IMR-90 (cell line): ENCODE measurements around the gene DPH3. TPM values are rescaled to one million over a fixed set of nuclear protein-coding genes. Genes with fewer than 3 reads are reported as not detected.

ENCODE experiments used
- ATAC-seq: fragments of 200-7000 bp; cut with Tn5 transposase; 2 replicates; pipeline ENCODE4 v1.9.1; 2020; ENCODE audit warnings: low read depth, mild to moderate bottlenecking, moderate library complexity
- BruUV-seq: library from RNA; stranded (reverse); fragments of 400-500 nt; replicated peaks from 2 replicates; lab custom pipeline; 2021; lab: Mats Ljungman, UMichigan
- CTCF ChIA-PET: fragments of 300-600 bp; formaldehyde crosslinking; extraction: SDS; loops from one replicate; lab custom pipeline; 2021; ENCODE audit warnings: antibody characterized with exemption; lab: Yijun Ruan, JAX
- POLR2A ChIA-PET: fragments of 300-600 bp; sonication (Branson Sonifier 250); formaldehyde crosslinking; loops from one replicate; lab custom pipeline; 2022; ENCODE audit warnings: antibody characterized with exemption; ENCODE audit not compliant: unreplicated experiment; lab: Charles Lee
- DNase-seq: peaks from one replicate; pipeline ENCODE4 v3.0.0; 2013
- H2AFZ ChIP-seq: replicated peaks from 2 replicates; pipeline ENCODE3; 2013; ENCODE audit warnings: low read length, mild to moderate bottlenecking; ENCODE audit not compliant: poor library complexity
- H2AK5ac ChIP-seq: 2 replicates; pipeline ENCODE4 v1.6.1; 2013; ENCODE audit warnings: low read depth, low read length, inconsistent platforms
- H2AK9ac ChIP-seq: replicated peaks from 2 replicates; pipeline ENCODE3; 2013; ENCODE audit warnings: mild to moderate bottlenecking, low read depth, low read length, moderate library complexity; ENCODE audit not compliant: poor library complexity
- H2BK120ac ChIP-seq: 2 replicates; pipeline ENCODE4 v1.6.1; 2013; ENCODE audit warnings: low read depth, low read length, inconsistent platforms
- H2BK15ac ChIP-seq: 3 replicates; pipeline ENCODE4 v1.6.1; 2013; ENCODE audit warnings: low read depth, low read length, inconsistent platforms
- H2BK20ac ChIP-seq: 2 replicates; pipeline ENCODE4 v1.6.1; 2013; ENCODE audit warnings: low read depth, mild to moderate bottlenecking, inconsistent platforms, low read length, moderate library complexity
- H2BK5ac ChIP-seq: 2 replicates; pipeline ENCODE4 v1.6.1; 2013; ENCODE audit warnings: mild to moderate bottlenecking, low read depth, low read length, inconsistent platforms; ENCODE audit not compliant: poor library complexity, severe bottlenecking
- H3K14ac ChIP-seq: replicated peaks from 2 replicates; pipeline ENCODE4 v1.6.1; 2013; ENCODE audit warnings: low read depth, low read length, inconsistent platforms
- H3K18ac ChIP-seq: 2 replicates; pipeline ENCODE4 v1.6.1; 2013; ENCODE audit warnings: low read depth, low read length, control low read depth
- H3K23ac ChIP-seq: 2 replicates; pipeline ENCODE4 v1.6.1; 2013; ENCODE audit warnings: low read depth, low read length, inconsistent platforms
- H3K27ac ChIP-seq: 2 replicates; pipeline ENCODE4 v1.5.1; 2013; ENCODE audit warnings: mild to moderate bottlenecking, control low read depth, low read length; ENCODE audit not compliant: insufficient read depth
- H3K27me3 ChIP-seq: 2 replicates; pipeline ENCODE4 v1.6.1; 2013; ENCODE audit warnings: low read length; ENCODE audit not compliant: control insufficient read depth, insufficient read depth
- H3K36me3 ChIP-seq: 2 replicates; pipeline ENCODE4 v1.6.1; 2013; ENCODE audit warnings: low read length, mixed read lengths; ENCODE audit not compliant: control insufficient read depth, insufficient read depth
- H3K4ac ChIP-seq: 2 replicates; pipeline ENCODE4 v1.6.1; 2013; ENCODE audit warnings: low read depth, low read length, inconsistent platforms
- H3K4me1 ChIP-seq: 2 replicates; pipeline ENCODE4 v1.6.1; 2013; ENCODE audit warnings: low read length, mixed read lengths; ENCODE audit not compliant: control insufficient read depth, insufficient read depth
- H3K4me2 ChIP-seq: 2 replicates; pipeline ENCODE4 v1.6.1; 2013; ENCODE audit warnings: low read depth, mild to moderate bottlenecking, control low read depth, low read length, moderate library complexity
- H3K4me3 ChIP-seq: 2 replicates; pipeline ENCODE4 v1.5.1; 2013; ENCODE audit warnings: low read depth, mild to moderate bottlenecking, control low read depth, low read length, moderate library complexity; ENCODE audit not compliant: insufficient read depth
- H3K56ac ChIP-seq: 2 replicates; pipeline ENCODE4 v1.6.1; 2013; ENCODE audit warnings: low read length, inconsistent platforms; ENCODE audit not compliant: insufficient read depth; ENCODE audit errors: extremely low read depth
- H3K79me1 ChIP-seq, 2 experiments: 2 replicates each; pipeline ENCODE4 v1.6.1; 2013; ENCODE audit warnings: low read length in 2 of 2, inconsistent platforms in 1 of 2, low read depth in 1 of 2
- H3K9ac ChIP-seq: 2 replicates; pipeline ENCODE4 v1.6.1; 2013; ENCODE audit warnings: low read depth, low read length, control low read depth
- H3K9me1 ChIP-seq: 2 replicates; pipeline ENCODE4 v1.6.1; 2013; ENCODE audit warnings: low read length, inconsistent platforms; ENCODE audit not compliant: insufficient read depth
- H3K9me3 ChIP-seq: 2 replicates; pipeline ENCODE4 v1.6.1; 2013; ENCODE audit warnings: low read length; ENCODE audit not compliant: control insufficient read depth, insufficient read depth
- H4K20me1 ChIP-seq: 2 replicates; pipeline ENCODE4 v1.6.1; 2013; ENCODE audit warnings: low read length, inconsistent platforms; ENCODE audit not compliant: insufficient read depth
- H4K5ac ChIP-seq: 2 replicates; pipeline ENCODE4 v1.6.1; 2013; ENCODE audit warnings: mild to moderate bottlenecking, low read depth, low read length, control low read depth
- H4K8ac ChIP-seq, 2 experiments: 2 replicates each; pipeline ENCODE4 v1.6.1; 2013; ENCODE audit warnings: low read depth in 2 of 2, low read length in 2 of 2, control low read depth in 1 of 2, inconsistent platforms in 1 of 2
- H4K91ac ChIP-seq: 2 replicates; pipeline ENCODE4 v1.6.1; 2013; ENCODE audit warnings: low read depth, low read length, inconsistent platforms; ENCODE audit not compliant: insufficient read depth
- BHLHE40 ChIP-seq: fragments of 150-350 bp; IDR thresholded peaks from 2 replicates; pipeline ENCODE4 v1.6.1; 2016; ENCODE audit warnings: mild to moderate bottlenecking, low read depth, low read length
- CEBPB ChIP-seq: IDR thresholded peaks from 2 replicates; pipeline ENCODE4 v1.6.1; 2012; ENCODE audit warnings: low read depth, low read length, improper control_type of control experiment
- CHD1 ChIP-seq: IDR thresholded peaks from 2 replicates; pipeline ENCODE4 v1.6.1; 2012; ENCODE audit warnings: low read depth, low read length, improper control_type of control experiment
- FOS ChIP-seq: fragments of 150-350 bp; IDR thresholded peaks from 2 replicates; pipeline ENCODE4 v1.6.1; 2016; ENCODE audit warnings: low read depth, low read length
- MAFK ChIP-seq: IDR thresholded peaks from 2 replicates; pipeline ENCODE4 v1.6.1; 2012; ENCODE audit warnings: low read depth, low read length, improper control_type of control experiment
- MAZ ChIP-seq: IDR thresholded peaks from 2 replicates; pipeline ENCODE4 v1.6.1; 2012; ENCODE audit warnings: low read depth, mild to moderate bottlenecking, low read length, improper control_type of control experiment, moderate library complexity, borderline replicate concordance
- MXI1 ChIP-seq: IDR thresholded peaks from 2 replicates; pipeline ENCODE4 v1.6.1; 2012; ENCODE audit warnings: low read depth, mild to moderate bottlenecking, low read length, moderate library complexity, borderline replicate concordance
- NFE2L2 ChIP-seq: fragments of 150-350 bp; IDR thresholded peaks from 2 replicates; pipeline ENCODE4 v1.6.1; 2016; ENCODE audit warnings: low read depth, mild to moderate bottlenecking, low read length
- POLR2A ChIP-seq: IDR thresholded peaks from 2 replicates; pipeline ENCODE4 v1.6.1; 2012; ENCODE audit warnings: mild to moderate bottlenecking, low read depth, low read length
- RAD21 ChIP-seq: IDR thresholded peaks from 2 replicates; pipeline ENCODE4 v1.6.1; 2012; ENCODE audit warnings: low read length, improper control_type of control experiment
- RCOR1 ChIP-seq: IDR thresholded peaks from 2 replicates; pipeline ENCODE4 v1.6.1; 2012; ENCODE audit warnings: mild to moderate bottlenecking, low read length, improper control_type of control experiment; ENCODE audit not compliant: insufficient replicate concordance
- SMC3 ChIP-seq: fragments of 150-350 bp; IDR thresholded peaks from 2 replicates; pipeline ENCODE4 v1.6.1; 2016; ENCODE audit warnings: low read depth, mild to moderate bottlenecking, antibody characterized with exemption, low read length, moderate library complexity
- WGBS, 2 experiments: methylation state at CpG; one replicate each; pipeline versions ENCODE4 v1.1.5 to v1.1.7; 2013; ENCODE audit warnings: missing lambda C conversion rate in 2 of 2; ENCODE audit not compliant: insufficient read length in 1 of 2; ENCODE audit errors: extremely low coverage in 2 of 2; 5-methylcytosine and 5-hydroxymethylcytosine counted together
- dilution Hi-C: fragments of 300-500 bp; cut with HindIII; formaldehyde crosslinking; loops from one replicate; pipeline ENCODE4 v1.14.3; 2018; ENCODE audit warnings: low sequenced_read_pairs; ENCODE audit not compliant: unreplicated experiment
- in situ Hi-C: fragments of 300-500 bp; cut with MboI; formaldehyde crosslinking; loops from 3 replicates; pipeline ENCODE4 v1.14.3; 2019; ENCODE audit warnings: low sequenced_read_pairs, inconsistent platforms, mixed read lengths
- intact Hi-C: fragments of 100-400 bp; cut with micrococcal nuclease; formaldehyde crosslinking; loops from 2 replicates; pipeline ENCODE4 v1.10.0; 2022
- polyA plus RNA-seq, 3 experiments: library from polyadenylated mRNA; depleted of rRNA; stranded (reverse); fragments of >200 nt; gene quantifications; 2 replicates each; pipeline ENCODE4 v1.2.3, GENCODE V29; 2012; ENCODE audit warnings: low replicate concordance in 1 of 3
- total RNA-seq: library from RNA; depleted of rRNA; stranded (reverse); fragments of >200 nt; gene quantifications from 2 replicates; pipeline ENCODE4 v1.2.3, GENCODE V29; 2012
- TF ChIP-seq, protein P1 (sequence below): conservative IDR thresholded peaks from 2 replicates; pipeline ENCODE4 v1.5.1; 2012; ENCODE audit warnings: mild to moderate bottlenecking, low read depth, low read length, improper control_type of control experiment
- TF ChIP-seq, protein P2 (sequence below): fragments of 150-350 bp; IDR thresholded peaks from 2 replicates; pipeline ENCODE4 v1.6.1; 2016; ENCODE audit warnings: low read depth, mild to moderate bottlenecking, low read length, moderate library complexity, borderline replicate concordance

The DPH3 gene
- total and polyA plus RNA-seq, 2 of the 4 experiments (the other 2 are of a cell fraction), result 12.9 to 32.1 TPM

DNA sequence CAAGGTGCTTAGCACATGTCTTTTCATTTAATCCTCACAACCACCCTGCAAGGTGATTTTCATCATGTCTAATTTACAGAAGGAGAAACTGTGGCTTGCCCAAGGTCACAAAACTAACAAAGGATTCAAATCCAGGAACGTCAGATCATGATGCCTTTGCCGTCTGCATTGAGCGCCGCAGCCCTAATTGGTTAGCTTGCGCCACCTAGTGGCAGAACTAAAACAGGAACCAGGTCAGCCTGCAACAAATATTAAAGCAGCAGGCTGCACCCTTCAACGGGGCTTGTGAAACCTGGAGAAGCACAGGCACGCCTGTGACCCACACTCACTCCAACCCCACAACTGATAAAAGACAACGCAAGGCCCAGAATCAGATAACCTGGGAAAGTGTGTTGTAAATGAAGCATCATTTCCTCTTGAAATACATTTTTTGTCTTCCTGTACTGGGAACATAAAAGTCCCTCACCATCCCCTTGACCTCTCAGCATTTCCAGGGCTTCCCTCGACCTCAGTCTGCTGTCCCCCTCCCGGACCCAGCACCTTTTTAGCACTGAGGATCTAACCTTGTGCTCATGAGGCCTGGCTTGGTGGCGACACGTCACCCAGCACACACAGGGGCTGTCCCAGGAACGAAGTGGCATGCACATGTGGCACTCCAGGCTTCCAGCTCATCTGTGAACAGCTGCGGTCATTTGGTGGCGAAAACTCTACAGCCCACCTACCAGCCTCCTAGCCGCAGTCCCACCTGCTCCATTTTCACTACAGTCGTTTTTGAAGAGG, 17.3 kb downstream of the DPH3 start:
- H3K18ac ChIP-seq, result peak overlapping the region; percentile 35; the same call in 1 of the 2 replicates
- POLR2A ChIA-PET, result no interaction called here
- peak overlapping the region; percentile 90 for H4K91ac ChIP-seq
- peak overlapping the region; percentile 52 for H2AK5ac ChIP-seq
- H2AFZ ChIP-seq, result peak overlapping the region; percentile 83
- H3K56ac ChIP-seq, result peak overlapping the region; percentile 55; the same call in 1 of the 2 replicates
- peak overlapping the region; percentile 5 for H2BK5ac ChIP-seq
- H3K27me3 ChIP-seq, result no peaks in the 10 kb centered on the region
- H3K9me3 ChIP-seq, result no peaks in the 10 kb centered on the region
- no peaks in the 10 kb centered on the region for H4K20me1 ChIP-seq
- peak overlapping the region; percentile 66 for H2AK9ac ChIP-seq
- CTCF ChIA-PET, result interaction anchor here (0.8 to 1.2 kb wide), 5 partner anchors 67 to 433 kb away, joined by 3 to 4 read pairs (median 3); no protein-coding TSS in a partner anchor
- H3K9ac ChIP-seq, result 0 out of 2 replicates have a peak overlapping the region, but pooled peaks have one; percentile 5
- peak overlapping the region; percentile 6 to 87; a peak in 3 of 4 replicates for H4K8ac ChIP-seq
- no peaks in the 10 kb centered on the region for H3K79me1 ChIP-seq
- peak overlapping the region; percentile 47; the same call in 1 of the 2 replicates for H4K5ac ChIP-seq
- no TSS peak for BruUV-seq
- no peak overlapping the region for H3K4me2 ChIP-seq
- DNase-seq (peak; percentile 84), ATAC-seq (peak; percentile 88)
- peaks cover 13% of the 10 kb centered on the region for H3K9me1 ChIP-seq
- 32% methylated on average over 11 of the region's 17 CpGs; no CpG with 5 or more reads in 1 of the 2 experiments for WGBS, 2 experiments
- H3K4me3 ChIP-seq, result no peak overlapping the region
- intact Hi-C loops, result loop anchor here (1.0 to 10.0 kb wide), 8 partner anchors 69 to 613 kb away; no protein-coding TSS in a partner anchor
- peak overlapping the region; percentile 77 for H3K4ac ChIP-seq
- no peaks in the 10 kb centered on the region for H3K36me3 ChIP-seq
- peak overlapping the region; percentile 90 for H2BK15ac ChIP-seq
- no peak overlapping the region for H3K27ac ChIP-seq
- H3K4me1 ChIP-seq, result peaks cover 13% of the 10 kb centered on the region
- in situ Hi-C loops, result loop anchor here (25.0 kb wide), 1 partner anchor 610 kb away; no protein-coding TSS in a partner anchor
- peak overlapping the region; percentile 90 for H2BK120ac ChIP-seq
- peak overlapping the region; percentile 76 for H3K14ac ChIP-seq
- no peak overlapping the region; the same call in 1 of the 2 replicates for H3K23ac ChIP-seq
- peak overlapping the region; percentile 95 for H2BK20ac ChIP-seq
- dilution Hi-C loops, result no loop called here
- TF ChIP-seq NFE2L2 (no peak), MXI1 (no peak), CHD1 (no peak), FOS (no peak), SMC3 (peak; percentile 99), RCOR1 (no peak), RAD21 (peak; percentile 99), MAZ (no peak), POLR2A (peak; percentile 50), CEBPB (no peak), BHLHE40 (no peak), MAFK (no peak)
- TF ChIP-seq, protein P1, sequence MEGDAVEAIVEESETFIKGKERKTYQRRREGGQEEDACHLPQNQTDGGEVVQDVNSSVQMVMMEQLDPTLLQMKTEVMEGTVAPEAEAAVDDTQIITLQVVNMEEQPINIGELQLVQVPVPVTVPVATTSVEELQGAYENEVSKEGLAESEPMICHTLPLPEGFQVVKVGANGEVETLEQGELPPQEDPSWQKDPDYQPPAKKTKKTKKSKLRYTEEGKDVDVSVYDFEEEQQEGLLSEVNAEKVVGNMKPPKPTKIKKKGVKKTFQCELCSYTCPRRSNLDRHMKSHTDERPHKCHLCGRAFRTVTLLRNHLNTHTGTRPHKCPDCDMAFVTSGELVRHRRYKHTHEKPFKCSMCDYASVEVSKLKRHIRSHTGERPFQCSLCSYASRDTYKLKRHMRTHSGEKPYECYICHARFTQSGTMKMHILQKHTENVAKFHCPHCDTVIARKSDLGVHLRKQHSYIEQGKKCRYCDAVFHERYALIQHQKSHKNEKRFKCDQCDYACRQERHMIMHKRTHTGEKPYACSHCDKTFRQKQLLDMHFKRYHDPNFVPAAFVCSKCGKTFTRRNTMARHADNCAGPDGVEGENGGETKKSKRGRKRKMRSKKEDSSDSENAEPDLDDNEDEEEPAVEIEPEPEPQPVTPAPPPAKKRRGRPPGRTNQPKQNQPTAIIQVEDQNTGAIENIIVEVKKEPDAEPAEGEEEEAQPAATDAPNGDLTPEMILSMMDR, result peak; percentile 96
- TF ChIP-seq, protein P2, sequence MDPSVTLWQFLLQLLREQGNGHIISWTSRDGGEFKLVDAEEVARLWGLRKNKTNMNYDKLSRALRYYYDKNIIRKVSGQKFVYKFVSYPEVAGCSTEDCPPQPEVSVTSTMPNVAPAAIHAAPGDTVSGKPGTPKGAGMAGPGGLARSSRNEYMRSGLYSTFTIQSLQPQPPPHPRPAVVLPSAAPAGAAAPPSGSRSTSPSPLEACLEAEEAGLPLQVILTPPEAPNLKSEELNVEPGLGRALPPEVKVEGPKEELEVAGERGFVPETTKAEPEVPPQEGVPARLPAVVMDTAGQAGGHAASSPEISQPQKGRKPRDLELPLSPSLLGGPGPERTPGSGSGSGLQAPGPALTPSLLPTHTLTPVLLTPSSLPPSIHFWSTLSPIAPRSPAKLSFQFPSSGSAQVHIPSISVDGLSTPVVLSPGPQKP, result no peak
